Central memory CD8-positive, alpha-beta T cell (primary cell): ENCODE measurements around the gene LMNB1.

Experiments used
- ATAC-seq: fragments of 150-1000 bp; cut with Tn5 transposase; replicated peaks from 2 replicates; pipeline ENCODE4 v1.10.0; 2022; ENCODE audit warnings: mild to moderate bottlenecking, moderate FRiP score, moderate number of reproducible peaks; ENCODE audit not compliant: poor library complexity, severe bottlenecking; ENCODE audit errors: extremely low read depth
- DNase-seq, 2 donors: peaks; one replicate each; pipeline ENCODE4 v3.0.0; 2021; ENCODE audit warnings: low spot score in 2 of 2
- H3K27ac Mint-ChIP-seq: one replicate; pipeline ENCODE4 v1.8.0; 2022; ENCODE audit warnings: low read depth, mild to moderate bottlenecking, moderate library complexity, mixed read lengths
- H3K27me3 Mint-ChIP-seq: one replicate; pipeline ENCODE4 v1.8.0; 2022; ENCODE audit warnings: mixed read lengths
- H3K36me3 Mint-ChIP-seq: one replicate; pipeline ENCODE4 v1.8.0; 2022; ENCODE audit warnings: mild to moderate bottlenecking, moderate library complexity, mixed read lengths; ENCODE audit not compliant: insufficient read depth
- H3K4me1 Mint-ChIP-seq: one replicate; pipeline ENCODE4 v1.8.0; 2022; ENCODE audit warnings: mixed read lengths
- H3K4me3 Mint-ChIP-seq: one replicate; pipeline ENCODE4 v1.8.0; 2022; ENCODE audit warnings: mild to moderate bottlenecking, moderate library complexity, mixed read lengths
- H3K9me3 Mint-ChIP-seq: one replicate; pipeline ENCODE4 v1.8.0; 2022; ENCODE audit warnings: mixed read lengths

Gene LMNB1

GRCh38 chr5:126855266-126855665 lies 78.3 kb downstream of the LMNB1 start:
- Mint-ChIP-seq H3K4me3 (peak overlapping the region; percentile 43), H3K36me3 (peaks cover 1% of the 10 kb centered on the region), H3K27me3 (no peaks in the 10 kb centered on the region), H3K27ac (no peak overlapping the region), H3K4me1 (peaks cover 30% of the 10 kb centered on the region), H3K9me3 (peaks cover 5% of the 10 kb centered on the region)
- ATAC-seq = no peak
- DNase-seq = no peak

GRCh38 chr5:126857472-126858410 lies 80.8 kb downstream of the LMNB1 start:
- no peak overlapping the region for H3K27ac Mint-ChIP-seq
- peaks cover 5% of the 10 kb centered on the region for H3K9me3 Mint-ChIP-seq
- peaks cover 1% of the 10 kb centered on the region for H3K36me3 Mint-ChIP-seq
- peaks cover 20% of the 10 kb centered on the region for H3K4me1 Mint-ChIP-seq
- H3K27me3 Mint-ChIP-seq = no peaks in the 10 kb centered on the region
- ATAC-seq = no peak
- H3K4me3 Mint-ChIP-seq = no peak overlapping the region
- DNase-seq = no peak

- no peaks in the 10 kb centered on the region for H3K27me3 Mint-ChIP-seq
- H3K9me3 Mint-ChIP-seq = peaks cover 5% of the 10 kb centered on the region
- ATAC-seq (no peak), DNase-seq (no peak)
- H3K4me1 Mint-ChIP-seq = peaks cover 13% of the 10 kb centered on the region
- H3K36me3 Mint-ChIP-seq = peaks cover 1% of the 10 kb centered on the region
- no peak overlapping the region for H3K27ac Mint-ChIP-seq
- H3K4me3 Mint-ChIP-seq = no peak overlapping the region
These were observed 81.5 kb downstream of the LMNB1 start for GRCh38 chr5:126858441-126858840.

GRCh38 chr5:126863402-126863801 lies 86.5 kb downstream of the LMNB1 start:
- H3K27ac Mint-ChIP-seq = no peak overlapping the region
- DNase-seq = no peak
- no peak overlapping the region for H3K4me3 Mint-ChIP-seq
- ATAC-seq = no peak
- no peaks in the 10 kb centered on the region for H3K4me1 Mint-ChIP-seq
- H3K27me3 Mint-ChIP-seq = peaks cover under 1% of the 10 kb centered on the region
- no peaks in the 10 kb centered on the region for H3K9me3 Mint-ChIP-seq
- no peaks in the 10 kb centered on the region for H3K36me3 Mint-ChIP-seq

GRCh38 chr5:126864042-126864688 lies 87.2 kb downstream of the LMNB1 start:
- DNase-seq (no peak), ATAC-seq (no peak)
- no peaks in the 10 kb centered on the region for H3K36me3 Mint-ChIP-seq
- no peaks in the 10 kb centered on the region for H3K9me3 Mint-ChIP-seq
- H3K4me3 Mint-ChIP-seq = no peak overlapping the region
- H3K27me3 Mint-ChIP-seq = peaks cover 8% of the 10 kb centered on the region
- peaks cover 7% of the 10 kb centered on the region for H3K4me1 Mint-ChIP-seq
- H3K27ac Mint-ChIP-seq = no peak overlapping the region

- ATAC-seq (no peak), DNase-seq (no peak)
- Mint-ChIP-seq H3K27me3 (peaks cover 10% of the 10 kb centered on the region), H3K4me1 (peaks cover 11% of the 10 kb centered on the region), H3K9me3 (no peaks in the 10 kb centered on the region), H3K36me3 (no peaks in the 10 kb centered on the region), H3K27ac (no peak overlapping the region), H3K4me3 (no peak overlapping the region)
These were observed 88.4 kb downstream of the LMNB1 start for GRCh38 chr5:126865299-126865698.

- peaks cover 11% of the 10 kb centered on the region for H3K4me1 Mint-ChIP-seq
- no peaks in the 10 kb centered on the region for H3K9me3 Mint-ChIP-seq
- no peak for DNase-seq
- H3K4me3 Mint-ChIP-seq = no peak overlapping the region
- H3K27me3 Mint-ChIP-seq = peaks cover 10% of the 10 kb centered on the region
- no peak overlapping the region for H3K27ac Mint-ChIP-seq
- ATAC-seq = no peak
- peaks cover 2% of the 10 kb centered on the region for H3K36me3 Mint-ChIP-seq
These were observed 90.1 kb downstream of the LMNB1 start for GRCh38 chr5:126866851-126867636.

- ATAC-seq (no peak), DNase-seq (no peak)
- peaks cover 11% of the 10 kb centered on the region for H3K4me1 Mint-ChIP-seq
- no peaks in the 10 kb centered on the region for H3K9me3 Mint-ChIP-seq
- peak overlapping the region; percentile 75 for H3K4me3 Mint-ChIP-seq
- no peak overlapping the region for H3K27ac Mint-ChIP-seq
- peaks cover 10% of the 10 kb centered on the region for H3K27me3 Mint-ChIP-seq
- H3K36me3 Mint-ChIP-seq = peaks cover 2% of the 10 kb centered on the region
These were observed 91.5 kb downstream of the LMNB1 start for GRCh38 chr5:126868338-126869004.

- Mint-ChIP-seq H3K27ac (no peak overlapping the region), H3K36me3 (peaks cover 2% of the 10 kb centered on the region), H3K4me1 (peaks cover 11% of the 10 kb centered on the region), H3K9me3 (no peaks in the 10 kb centered on the region), H3K4me3 (peak overlapping the region; percentile 75), H3K27me3 (peaks cover 10% of the 10 kb centered on the region)
- DNase-seq (no peak), ATAC-seq (peak; percentile 65)
These were observed 92.1 kb downstream of the LMNB1 start for GRCh38 chr5:126869005-126869451.

- H3K36me3 Mint-ChIP-seq = peaks cover 2% of the 10 kb centered on the region
- H3K4me3 Mint-ChIP-seq = no peak overlapping the region
- H3K27me3 Mint-ChIP-seq = peaks cover 10% of the 10 kb centered on the region
- no peaks in the 10 kb centered on the region for H3K9me3 Mint-ChIP-seq
- DNase-seq = no peak
- H3K27ac Mint-ChIP-seq = no peak overlapping the region
- no peak for ATAC-seq
- peaks cover 11% of the 10 kb centered on the region for H3K4me1 Mint-ChIP-seq
These were observed 94.5 kb downstream of the LMNB1 start for GRCh38 chr5:126871441-126871840.

GRCh38 chr5:126872561-126873354 lies 95.8 kb downstream of the LMNB1 start:
- H3K27me3 Mint-ChIP-seq = peaks cover 10% of the 10 kb centered on the region
- ATAC-seq (no peak), DNase-seq (no peak)
- peaks cover 2% of the 10 kb centered on the region for H3K36me3 Mint-ChIP-seq
- no peak overlapping the region for H3K27ac Mint-ChIP-seq
- no peaks in the 10 kb centered on the region for H3K9me3 Mint-ChIP-seq
- peaks cover 11% of the 10 kb centered on the region for H3K4me1 Mint-ChIP-seq
- H3K4me3 Mint-ChIP-seq = no peak overlapping the region
